T-helper 2 cell treated with Interferon-gamma antibody and Interleukin-4, amounts not matched to agents 5 μg/mL and 100 μg/mL, for 36 hours (primary cell): ENCODE measurements around the gene PIGO.

Experiments used
- DNase-seq: peaks from one replicate; pipeline ENCODE4 v3.0.0; 2021; ENCODE audit warnings: low spot score
- H3K27ac Mint-ChIP-seq: one replicate; pipeline ENCODE4 v1.8.0; 2021; ENCODE audit warnings: mild to moderate bottlenecking, mixed read lengths
- H3K27me3 Mint-ChIP-seq: one replicate; pipeline ENCODE4 v1.8.0; 2021; ENCODE audit warnings: low read depth, mixed read lengths
- H3K36me3 Mint-ChIP-seq: one replicate; pipeline ENCODE4 v1.8.0; 2021; ENCODE audit warnings: low read depth, mixed read lengths
- H3K4me1 Mint-ChIP-seq: one replicate; pipeline ENCODE4 v1.8.0; 2021; ENCODE audit warnings: low read depth, mixed read lengths
- H3K4me3 Mint-ChIP-seq: one replicate; pipeline ENCODE4 v1.8.0; 2022; ENCODE audit warnings: mild to moderate bottlenecking, moderate library complexity, mixed read lengths
- H3K9me3 Mint-ChIP-seq: one replicate; pipeline ENCODE4 v1.8.0; 2021; ENCODE audit warnings: mixed read lengths

The PIGO gene

GRCh38 chr9:35097573-35097972 lies 1.2 kb upstream of the PIGO start:
- Mint-ChIP-seq H3K4me3 (peak overlapping the region; percentile 36), H3K4me1 (peaks cover 37% of the 10 kb centered on the region), H3K27ac (peak overlapping the region; percentile 57), H3K27me3 (no peaks in the 10 kb centered on the region), H3K36me3 (peaks cover 43% of the 10 kb centered on the region), H3K9me3 (no peaks in the 10 kb centered on the region)
- DNase-seq: no peak

DNA sequence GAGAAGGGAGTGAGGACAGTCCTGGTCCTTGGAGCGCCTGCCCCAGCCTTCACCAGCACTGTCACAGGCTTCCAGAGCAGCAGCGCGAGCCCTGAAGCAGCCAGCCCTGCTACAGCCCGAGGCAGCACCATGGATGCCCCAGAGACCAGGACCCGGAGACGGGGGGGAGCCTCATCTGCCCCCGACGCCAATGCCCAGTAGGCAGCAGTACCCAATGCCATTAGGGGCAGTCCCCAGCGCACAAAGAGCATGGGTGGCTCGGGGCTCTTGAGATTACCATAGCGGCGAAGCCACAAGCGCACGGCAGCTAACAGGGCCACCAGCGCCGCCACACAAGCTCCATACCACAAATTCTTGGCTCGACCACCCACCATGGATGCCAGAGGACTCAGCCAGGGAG lies 4.9 kb downstream of the PIGO start:
- no peaks in the 10 kb centered on the region for H3K27me3 Mint-ChIP-seq
- no peak for DNase-seq
- H3K4me1 Mint-ChIP-seq: peaks cover 13% of the 10 kb centered on the region
- no peaks in the 10 kb centered on the region for H3K9me3 Mint-ChIP-seq
- H3K36me3 Mint-ChIP-seq: peaks cover 45% of the 10 kb centered on the region
- H3K4me3 Mint-ChIP-seq: no peak overlapping the region
- no peak overlapping the region for H3K27ac Mint-ChIP-seq

DNA sequence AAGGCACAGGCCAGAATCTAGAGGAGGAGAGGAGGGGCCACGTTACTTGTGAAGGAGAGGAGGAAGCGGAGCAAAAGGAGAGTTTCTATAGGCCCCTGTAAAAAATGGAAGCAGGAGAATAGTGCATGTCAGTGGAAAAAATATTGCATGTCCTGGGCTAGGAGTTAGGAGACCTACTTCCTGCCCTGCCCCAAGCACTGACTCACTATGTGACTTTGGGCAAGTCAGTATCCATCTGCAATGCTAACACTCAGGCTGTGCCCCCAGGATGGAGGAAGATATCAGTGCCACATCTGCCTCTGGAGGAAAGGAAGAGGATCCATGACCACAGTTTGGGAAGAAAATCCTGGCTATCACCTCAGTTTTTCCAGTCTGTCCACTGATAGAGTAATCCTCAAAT lies 7.0 kb downstream of the PIGO start:
- Mint-ChIP-seq H3K4me3 (no peak overlapping the region), H3K27me3 (no peaks in the 10 kb centered on the region), H3K9me3 (no peaks in the 10 kb centered on the region), H3K36me3 (peaks cover 41% of the 10 kb centered on the region), H3K4me1 (peaks cover 4% of the 10 kb centered on the region), H3K27ac (no peak overlapping the region)
- DNase-seq: no peak

GRCh38 chr9:35085078-35085477 lies 11.3 kb downstream of the PIGO start:
- Mint-ChIP-seq H3K4me1 (peaks cover 4% of the 10 kb centered on the region), H3K27me3 (no peaks in the 10 kb centered on the region), H3K27ac (no peak overlapping the region), H3K4me3 (no peak overlapping the region), H3K9me3 (no peaks in the 10 kb centered on the region), H3K36me3 (peaks cover 17% of the 10 kb centered on the region)
- no peak for DNase-seq

GRCh38 chr9:35079426-35080341 lies 16.7 kb downstream of the PIGO start, which contains the start of gene FANCG:
TSS of gene FANCG (minus strand) at chr9:35079942. CDS start at chr9:35079524, 418 bp downstream.
- H3K4me3 Mint-ChIP-seq: peak within 1 kb of the TSS; percentile 93
- peak; percentile 92 for DNase-seq
- peak within 1 kb of the TSS; percentile 99 for H3K27ac Mint-ChIP-seq
- H3K27me3 Mint-ChIP-seq: no peaks in the 10 kb centered on the region
- H3K36me3 Mint-ChIP-seq: peaks cover 26% of the 10 kb centered on the region
- H3K9me3 Mint-ChIP-seq: no peaks in the 10 kb centered on the region
- peaks cover 26% of the 10 kb centered on the region for H3K4me1 Mint-ChIP-seq

DNA sequence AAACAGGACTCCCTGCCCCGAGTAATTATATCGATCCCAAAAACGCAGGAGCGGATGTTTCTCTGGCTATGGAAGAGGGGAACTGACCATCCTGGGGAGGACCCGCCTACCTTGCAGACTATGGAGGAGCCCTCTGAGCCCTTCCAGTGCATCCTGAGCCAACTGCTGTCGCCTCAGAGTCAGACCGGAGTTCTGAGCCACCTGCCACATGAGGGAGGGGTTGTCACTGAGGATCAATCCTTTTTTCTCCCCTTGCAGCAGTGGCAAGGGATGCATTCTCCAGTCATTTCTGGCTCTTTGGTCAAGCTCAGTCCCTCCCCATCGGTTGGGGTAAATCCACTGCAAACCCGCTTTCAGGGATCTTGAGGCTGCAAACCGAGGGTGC lies 17.4 kb downstream of the PIGO start:
- peak overlapping the region; percentile 93 for H3K4me3 Mint-ChIP-seq
- no peaks in the 10 kb centered on the region for H3K27me3 Mint-ChIP-seq
- H3K4me1 Mint-ChIP-seq: peaks cover 26% of the 10 kb centered on the region
- H3K27ac Mint-ChIP-seq: peak overlapping the region; percentile 99
- no peaks in the 10 kb centered on the region for H3K9me3 Mint-ChIP-seq
- H3K36me3 Mint-ChIP-seq: peaks cover 32% of the 10 kb centered on the region
- no peak for DNase-seq

GRCh38 chr9:35078066-35078465 lies 18.3 kb downstream of the PIGO start:
- Mint-ChIP-seq H3K27ac (peak overlapping the region; percentile 67), H3K27me3 (no peaks in the 10 kb centered on the region), H3K9me3 (no peaks in the 10 kb centered on the region), H3K36me3 (peaks cover 38% of the 10 kb centered on the region), H3K4me1 (peaks cover 29% of the 10 kb centered on the region), H3K4me3 (peak overlapping the region; percentile 93)
- DNase-seq: no peak

DNA sequence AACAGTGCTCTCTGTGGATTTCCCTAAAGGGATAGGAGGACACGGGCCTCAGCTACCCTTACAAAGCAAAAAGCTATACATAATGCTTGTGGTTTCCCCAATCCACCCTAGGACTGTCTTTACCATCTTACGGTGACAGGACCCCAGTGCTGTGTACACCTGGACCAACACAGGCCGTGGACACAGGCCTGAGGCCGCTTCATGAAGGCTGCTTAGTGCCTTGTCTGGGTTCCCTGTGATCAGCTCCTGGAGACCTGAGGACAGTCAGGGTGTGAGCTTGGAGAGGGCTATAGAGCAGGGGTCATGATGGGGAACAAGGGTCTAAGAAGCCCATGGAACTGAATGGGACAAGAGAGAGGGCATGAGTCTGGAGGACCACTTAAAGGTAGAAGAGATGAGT lies 19.5 kb downstream of the PIGO start:
- H3K27ac Mint-ChIP-seq: no peak overlapping the region

GRCh38 chr9:35075358-35075757 lies 21.0 kb downstream of the PIGO start:
- peaks cover 52% of the 10 kb centered on the region for H3K36me3 Mint-ChIP-seq
- no peak overlapping the region for H3K4me3 Mint-ChIP-seq
- no peaks in the 10 kb centered on the region for H3K27me3 Mint-ChIP-seq
- no peak for DNase-seq
- H3K9me3 Mint-ChIP-seq: no peaks in the 10 kb centered on the region
- no peak overlapping the region for H3K27ac Mint-ChIP-seq
- peaks cover 39% of the 10 kb centered on the region for H3K4me1 Mint-ChIP-seq

More for the DNA sequence above, 19.5 kb downstream of the PIGO start:
- no peaks in the 10 kb centered on the region for H3K9me3 Mint-ChIP-seq
- DNase-seq: no peak
- H3K4me1 Mint-ChIP-seq: peaks cover 34% of the 10 kb centered on the region
- no peaks in the 10 kb centered on the region for H3K27me3 Mint-ChIP-seq
- H3K36me3 Mint-ChIP-seq: peaks cover 44% of the 10 kb centered on the region
- H3K4me3 Mint-ChIP-seq: peak overlapping the region; percentile 93

- H3K4me1 Mint-ChIP-seq: peaks cover 39% of the 10 kb centered on the region
- H3K27ac Mint-ChIP-seq: no peak overlapping the region
- H3K9me3 Mint-ChIP-seq: no peaks in the 10 kb centered on the region
- no peak for DNase-seq
- no peaks in the 10 kb centered on the region for H3K27me3 Mint-ChIP-seq
- H3K4me3 Mint-ChIP-seq: no peak overlapping the region
- H3K36me3 Mint-ChIP-seq: peaks cover 58% of the 10 kb centered on the region
Measured at GRCh38 chr9:35074791-35075190, 21.6 kb downstream of the PIGO start.

GRCh38 chr9:35074141-35074540 lies 22.2 kb downstream of the PIGO start:
- H3K27ac Mint-ChIP-seq: peak overlapping the region; percentile 42
- H3K9me3 Mint-ChIP-seq: no peaks in the 10 kb centered on the region

GRCh38 chr9:35073279-35073612 lies 23.1 kb downstream of the PIGO start:
- no peak for DNase-seq
- Mint-ChIP-seq H3K27ac (peak overlapping the region; percentile 92), H3K27me3 (no peaks in the 10 kb centered on the region), H3K36me3 (peaks cover 65% of the 10 kb centered on the region), H3K9me3 (no peaks in the 10 kb centered on the region), H3K4me1 (peaks cover 49% of the 10 kb centered on the region), H3K4me3 (peak overlapping the region; percentile 88)

More at GRCh38 chr9:35074141-35074540, 22.2 kb downstream of the PIGO start:
- no peak for DNase-seq
- no peaks in the 10 kb centered on the region for H3K27me3 Mint-ChIP-seq
- H3K4me3 Mint-ChIP-seq: no peak overlapping the region
- H3K4me1 Mint-ChIP-seq: peaks cover 41% of the 10 kb centered on the region
- peaks cover 61% of the 10 kb centered on the region for H3K36me3 Mint-ChIP-seq

- DNase-seq: peak; percentile 98
- no peaks in the 10 kb centered on the region for H3K9me3 Mint-ChIP-seq
- peaks cover 48% of the 10 kb centered on the region for H3K4me1 Mint-ChIP-seq
- peak within 1 kb of the TSS; percentile 88 for H3K4me3 Mint-ChIP-seq
- no peaks in the 10 kb centered on the region for H3K27me3 Mint-ChIP-seq
- H3K36me3 Mint-ChIP-seq: peaks cover 67% of the 10 kb centered on the region
- peak within 1 kb of the TSS; percentile 92 for H3K27ac Mint-ChIP-seq
Measured at GRCh38 chr9:35072461-35073278, 23.7 kb downstream of the PIGO start, which contains the start of gene VCP. TSS of gene VCP (minus strand) at chr9:35072625. CDS start at chr9:35072353, 272 bp downstream.
